Liver (tissue), 3 donors: ENCODE results near the gene COL9A3.

Experiments
- EGR1 ChIP-seq, 2 donors: IDR thresholded peaks; 2 replicates each; pipeline ENCODE4 v1.6.1; 2016 to 2018; ENCODE audit warnings: antibody characterized with exemption in 2 of 2, low read depth in 2 of 2
- FOXA1 ChIP-seq: IDR thresholded peaks from 2 replicates; pipeline ENCODE4 v1.6.1; 2016; ENCODE audit warnings: antibody characterized with exemption
- RAD21 ChIP-seq, 2 donors: IDR thresholded peaks; 2 replicates each; pipeline ENCODE4 v1.6.1; 2016; ENCODE audit warnings: antibody characterized with exemption in 2 of 2, mild to moderate bottlenecking in 2 of 2
- TF ChIP-seq, protein P1 (sequence below): IDR thresholded peaks from 2 replicates; pipeline ENCODE4 v1.6.1; 2016; ENCODE audit warnings: antibody characterized with exemption
- TF ChIP-seq, protein P2 (sequence below): IDR thresholded peaks from 2 replicates; pipeline ENCODE4 v1.6.1; 2016; ENCODE audit warnings: antibody characterized with exemption
- TF ChIP-seq, protein P3 (sequence below): IDR thresholded peaks from 2 replicates; pipeline ENCODE4 v1.6.1; 2016; ENCODE audit warnings: antibody characterized with exemption
- TF ChIP-seq, protein P4 (sequence below): IDR thresholded peaks from 2 replicates; pipeline ENCODE4 v1.6.1; 2016; ENCODE audit warnings: antibody characterized with exemption, mild to moderate bottlenecking
- TF ChIP-seq, protein P5 (sequence below): fragments of 150-350 bp; IDR thresholded peaks from 2 replicates; pipeline ENCODE4 v1.5.1; 2017; ENCODE audit warnings: improper control_type of control experiment, low read depth, low read length; ENCODE audit not compliant: missing input control
- donor health status: healthy.
- donor health status: healthy.

DNA sequence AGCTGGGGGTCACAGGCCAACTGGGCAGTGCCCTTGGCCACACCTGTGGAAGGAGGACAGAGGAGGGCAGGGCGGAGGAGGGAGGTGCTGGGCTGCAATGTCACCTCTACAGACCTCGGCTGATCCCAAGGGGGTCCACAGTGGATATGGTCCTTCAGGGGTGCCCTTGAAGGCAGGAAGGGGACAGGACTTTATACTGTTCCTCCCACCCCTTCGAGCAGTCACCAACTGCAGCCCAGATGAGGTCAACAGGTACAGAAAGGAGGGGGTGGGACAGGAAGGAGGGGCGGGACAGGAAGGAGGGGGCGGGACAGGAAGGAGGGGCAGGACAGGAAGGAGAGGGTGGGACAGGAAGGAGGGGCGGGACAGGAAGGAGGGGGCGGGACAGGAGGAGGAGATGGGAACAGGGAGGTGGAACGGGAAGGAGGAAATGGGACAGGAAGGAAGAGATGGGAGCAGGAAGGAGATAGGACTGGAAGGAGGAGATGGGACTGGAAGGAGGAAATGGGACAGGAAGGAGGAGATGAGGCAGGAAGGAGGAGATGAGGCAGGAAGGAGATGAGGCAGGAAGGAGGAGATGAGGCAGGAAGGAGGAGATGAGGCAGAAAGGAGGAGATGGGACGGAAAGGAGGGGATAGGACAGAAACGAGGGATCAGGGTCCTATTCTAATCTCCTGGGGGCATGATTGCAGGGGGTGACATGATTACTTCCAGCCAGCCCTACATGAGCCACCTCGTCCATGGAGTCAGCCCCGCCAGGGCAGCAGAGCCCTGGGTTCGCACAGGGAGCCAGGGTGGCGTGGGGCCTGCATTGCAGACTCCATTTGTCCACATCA, 39.9 kb upstream of the COL9A3 start:
- TF ChIP-seq, protein P1, sequence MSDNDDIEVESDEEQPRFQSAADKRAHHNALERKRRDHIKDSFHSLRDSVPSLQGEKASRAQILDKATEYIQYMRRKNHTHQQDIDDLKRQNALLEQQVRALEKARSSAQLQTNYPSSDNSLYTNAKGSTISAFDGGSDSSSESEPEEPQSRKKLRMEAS, result no peak
- TF ChIP-seq, protein P2, sequence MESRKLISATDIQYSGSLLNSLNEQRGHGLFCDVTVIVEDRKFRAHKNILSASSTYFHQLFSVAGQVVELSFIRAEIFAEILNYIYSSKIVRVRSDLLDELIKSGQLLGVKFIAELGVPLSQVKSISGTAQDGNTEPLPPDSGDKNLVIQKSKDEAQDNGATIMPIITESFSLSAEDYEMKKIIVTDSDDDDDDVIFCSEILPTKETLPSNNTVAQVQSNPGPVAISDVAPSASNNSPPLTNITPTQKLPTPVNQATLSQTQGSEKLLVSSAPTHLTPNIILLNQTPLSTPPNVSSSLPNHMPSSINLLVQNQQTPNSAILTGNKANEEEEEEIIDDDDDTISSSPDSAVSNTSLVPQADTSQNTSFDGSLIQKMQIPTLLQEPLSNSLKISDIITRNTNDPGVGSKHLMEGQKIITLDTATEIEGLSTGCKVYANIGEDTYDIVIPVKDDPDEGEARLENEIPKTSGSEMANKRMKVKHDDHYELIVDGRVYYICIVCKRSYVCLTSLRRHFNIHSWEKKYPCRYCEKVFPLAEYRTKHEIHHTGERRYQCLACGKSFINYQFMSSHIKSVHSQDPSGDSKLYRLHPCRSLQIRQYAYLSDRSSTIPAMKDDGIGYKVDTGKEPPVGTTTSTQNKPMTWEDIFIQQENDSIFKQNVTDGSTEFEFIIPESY, result no peak
- TF ChIP-seq, protein P3, sequence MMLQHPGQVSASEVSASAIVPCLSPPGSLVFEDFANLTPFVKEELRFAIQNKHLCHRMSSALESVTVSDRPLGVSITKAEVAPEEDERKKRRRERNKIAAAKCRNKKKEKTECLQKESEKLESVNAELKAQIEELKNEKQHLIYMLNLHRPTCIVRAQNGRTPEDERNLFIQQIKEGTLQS, result no peak
- TF ChIP-seq, protein P4, sequence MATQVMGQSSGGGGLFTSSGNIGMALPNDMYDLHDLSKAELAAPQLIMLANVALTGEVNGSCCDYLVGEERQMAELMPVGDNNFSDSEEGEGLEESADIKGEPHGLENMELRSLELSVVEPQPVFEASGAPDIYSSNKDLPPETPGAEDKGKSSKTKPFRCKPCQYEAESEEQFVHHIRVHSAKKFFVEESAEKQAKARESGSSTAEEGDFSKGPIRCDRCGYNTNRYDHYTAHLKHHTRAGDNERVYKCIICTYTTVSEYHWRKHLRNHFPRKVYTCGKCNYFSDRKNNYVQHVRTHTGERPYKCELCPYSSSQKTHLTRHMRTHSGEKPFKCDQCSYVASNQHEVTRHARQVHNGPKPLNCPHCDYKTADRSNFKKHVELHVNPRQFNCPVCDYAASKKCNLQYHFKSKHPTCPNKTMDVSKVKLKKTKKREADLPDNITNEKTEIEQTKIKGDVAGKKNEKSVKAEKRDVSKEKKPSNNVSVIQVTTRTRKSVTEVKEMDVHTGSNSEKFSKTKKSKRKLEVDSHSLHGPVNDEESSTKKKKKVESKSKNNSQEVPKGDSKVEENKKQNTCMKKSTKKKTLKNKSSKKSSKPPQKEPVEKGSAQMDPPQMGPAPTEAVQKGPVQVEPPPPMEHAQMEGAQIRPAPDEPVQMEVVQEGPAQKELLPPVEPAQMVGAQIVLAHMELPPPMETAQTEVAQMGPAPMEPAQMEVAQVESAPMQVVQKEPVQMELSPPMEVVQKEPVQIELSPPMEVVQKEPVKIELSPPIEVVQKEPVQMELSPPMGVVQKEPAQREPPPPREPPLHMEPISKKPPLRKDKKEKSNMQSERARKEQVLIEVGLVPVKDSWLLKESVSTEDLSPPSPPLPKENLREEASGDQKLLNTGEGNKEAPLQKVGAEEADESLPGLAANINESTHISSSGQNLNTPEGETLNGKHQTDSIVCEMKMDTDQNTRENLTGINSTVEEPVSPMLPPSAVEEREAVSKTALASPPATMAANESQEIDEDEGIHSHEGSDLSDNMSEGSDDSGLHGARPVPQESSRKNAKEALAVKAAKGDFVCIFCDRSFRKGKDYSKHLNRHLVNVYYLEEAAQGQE, result peak; percentile 52
- TF ChIP-seq, protein P5, sequence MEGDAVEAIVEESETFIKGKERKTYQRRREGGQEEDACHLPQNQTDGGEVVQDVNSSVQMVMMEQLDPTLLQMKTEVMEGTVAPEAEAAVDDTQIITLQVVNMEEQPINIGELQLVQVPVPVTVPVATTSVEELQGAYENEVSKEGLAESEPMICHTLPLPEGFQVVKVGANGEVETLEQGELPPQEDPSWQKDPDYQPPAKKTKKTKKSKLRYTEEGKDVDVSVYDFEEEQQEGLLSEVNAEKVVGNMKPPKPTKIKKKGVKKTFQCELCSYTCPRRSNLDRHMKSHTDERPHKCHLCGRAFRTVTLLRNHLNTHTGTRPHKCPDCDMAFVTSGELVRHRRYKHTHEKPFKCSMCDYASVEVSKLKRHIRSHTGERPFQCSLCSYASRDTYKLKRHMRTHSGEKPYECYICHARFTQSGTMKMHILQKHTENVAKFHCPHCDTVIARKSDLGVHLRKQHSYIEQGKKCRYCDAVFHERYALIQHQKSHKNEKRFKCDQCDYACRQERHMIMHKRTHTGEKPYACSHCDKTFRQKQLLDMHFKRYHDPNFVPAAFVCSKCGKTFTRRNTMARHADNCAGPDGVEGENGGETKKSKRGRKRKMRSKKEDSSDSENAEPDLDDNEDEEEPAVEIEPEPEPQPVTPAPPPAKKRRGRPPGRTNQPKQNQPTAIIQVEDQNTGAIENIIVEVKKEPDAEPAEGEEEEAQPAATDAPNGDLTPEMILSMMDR, result no peak
- TF ChIP-seq FOXA1, result no peak
- peak; percentile 11 to 70 for TF ChIP-seq EGR1 (IDR thresholded peaks at IDR 0.05; ENCODE audit: low read depth in 2 of 2)
- TF ChIP-seq RAD21 (IDR thresholded peaks at IDR 0.05), result no peak
